Chondrocyte (in vitro differentiated cells): ENCODE data around the gene IL10RA. TPM values are rescaled to one million over a fixed set of nuclear protein-coding genes. Genes with fewer than 3 reads are reported as not detected.

Source experiments
- DNase-seq: peaks from one replicate; pipeline ENCODE4 v3.0.0; 2021; ENCODE audit warnings: mixed read lengths, low spot score
- H3K27ac Mint-ChIP-seq: one replicate; pipeline ENCODE4 v1.8.0; 2021; ENCODE audit warnings: mild to moderate bottlenecking, moderate library complexity, mixed read lengths; ENCODE audit not compliant: unreplicated experiment
- H3K27me3 Mint-ChIP-seq: 2 replicates; pipeline ENCODE4 v1.8.0; 2021; ENCODE audit warnings: low read depth, mixed read lengths
- H3K36me3 Mint-ChIP-seq: 2 replicates; pipeline ENCODE4 v1.8.0; 2021; ENCODE audit warnings: low read depth, mixed read lengths
- H3K4me1 Mint-ChIP-seq: 2 replicates; pipeline ENCODE4 v1.8.0; 2021; ENCODE audit warnings: low read depth, mild to moderate bottlenecking, mixed read lengths
- H3K4me3 Mint-ChIP-seq: one replicate; pipeline ENCODE4 v1.8.0; 2021; ENCODE audit warnings: mild to moderate bottlenecking, moderate library complexity, mixed read lengths; ENCODE audit not compliant: unreplicated experiment
- H3K9me3 Mint-ChIP-seq: 2 replicates; pipeline ENCODE4 v1.8.0; 2021; ENCODE audit warnings: low read depth, mixed read lengths
- CTCF ChIP-seq: fragments of 200-600 bp; sonication (generic); IDR thresholded peaks from 2 replicates; pipeline ENCODE4 v1.5.0; 2021; ENCODE audit warnings: antibody characterized with exemption, mild to moderate bottlenecking, moderate library complexity
- total RNA-seq: library from RNA; stranded (reverse); gene quantifications from 3 replicates; pipeline ENCODE4 v1.2.1, GENCODE V29; 2021

Gene IL10RA
- total RNA-seq, 1 donor from 2014 or later: 0.12 TPM

GRCh38 chr11:118042796-118043195, 56.6 kb downstream of the IL10RA start:
- Mint-ChIP-seq H3K27me3 (peaks cover 44% of the 10 kb centered on the region), H3K27ac (no peak overlapping the region), H3K9me3 (no peaks in the 10 kb centered on the region), H3K4me3 (no peak overlapping the region), H3K4me1 (no peaks in the 10 kb centered on the region), H3K36me3 (no peaks in the 10 kb centered on the region)
- DNase-seq: no peak
- no peak for TF ChIP-seq CTCF

GRCh38 chr11:118045191-118045590, 59.0 kb downstream of the IL10RA start:
- Mint-ChIP-seq H3K4me3 (no peak overlapping the region), H3K9me3 (no peaks in the 10 kb centered on the region), H3K4me1 (no peaks in the 10 kb centered on the region), H3K36me3 (no peaks in the 10 kb centered on the region), H3K27me3 (peaks cover 42% of the 10 kb centered on the region), H3K27ac (no peak overlapping the region)
- DNase-seq: no peak
- TF ChIP-seq CTCF: no peak

GRCh38 chr11:118046051-118046963, 60.1 kb downstream of the IL10RA start:
- Mint-ChIP-seq H3K9me3 (no peaks in the 10 kb centered on the region), H3K4me1 (no peaks in the 10 kb centered on the region), H3K27ac (no peak overlapping the region), H3K4me3 (no peak overlapping the region), H3K27me3 (peaks cover 41% of the 10 kb centered on the region), H3K36me3 (no peaks in the 10 kb centered on the region)
- no peak for TF ChIP-seq CTCF
- DNase-seq: no peak

GRCh38 chr11:118046964-118047700, 60.9 kb downstream of the IL10RA start:
- Mint-ChIP-seq H3K27ac (no peak overlapping the region), H3K4me3 (no peak overlapping the region), H3K4me1 (no peaks in the 10 kb centered on the region), H3K9me3 (no peaks in the 10 kb centered on the region), H3K27me3 (peaks cover 38% of the 10 kb centered on the region), H3K36me3 (no peaks in the 10 kb centered on the region)
- DNase-seq: no peak
- no peak for TF ChIP-seq CTCF

- H3K4me1 Mint-ChIP-seq: no peaks in the 10 kb centered on the region
- no peak for DNase-seq
- H3K36me3 Mint-ChIP-seq: no peaks in the 10 kb centered on the region
- no peak overlapping the region for H3K27ac Mint-ChIP-seq
- no peak for TF ChIP-seq CTCF
- H3K9me3 Mint-ChIP-seq: no peaks in the 10 kb centered on the region
- peaks cover 36% of the 10 kb centered on the region for H3K27me3 Mint-ChIP-seq
- no peak overlapping the region for H3K4me3 Mint-ChIP-seq
Measured at GRCh38 chr11:118047749-118048148, 61.6 kb downstream of the IL10RA start.
